GM12864 (cell line): ENCODE measurements around the gene CHCHD6.

Source experiments
- DNase-seq: peaks from one replicate; pipeline ENCODE4 v3.0.0-alpha.2; 2011; ENCODE audit warnings: low read depth
- H3K4me3 ChIP-seq: 2 replicates; pipeline ENCODE4 v1.5.1; 2011; ENCODE audit warnings: mild to moderate bottlenecking, low read depth, low read length, control low read depth
- TF ChIP-seq, protein P1 (sequence below): IDR thresholded peaks from 2 replicates; pipeline ENCODE4 v1.5.1; 2011; ENCODE audit warnings: low read depth, mild to moderate bottlenecking, moderate library complexity, low read length, control low read depth, inconsistent platforms; ENCODE audit errors: missing control alignments

The CHCHD6 gene

GRCh38 chr3:126659915-126660886, 43.8 kb upstream of the CHCHD6 start:
- TF ChIP-seq, protein P1, sequence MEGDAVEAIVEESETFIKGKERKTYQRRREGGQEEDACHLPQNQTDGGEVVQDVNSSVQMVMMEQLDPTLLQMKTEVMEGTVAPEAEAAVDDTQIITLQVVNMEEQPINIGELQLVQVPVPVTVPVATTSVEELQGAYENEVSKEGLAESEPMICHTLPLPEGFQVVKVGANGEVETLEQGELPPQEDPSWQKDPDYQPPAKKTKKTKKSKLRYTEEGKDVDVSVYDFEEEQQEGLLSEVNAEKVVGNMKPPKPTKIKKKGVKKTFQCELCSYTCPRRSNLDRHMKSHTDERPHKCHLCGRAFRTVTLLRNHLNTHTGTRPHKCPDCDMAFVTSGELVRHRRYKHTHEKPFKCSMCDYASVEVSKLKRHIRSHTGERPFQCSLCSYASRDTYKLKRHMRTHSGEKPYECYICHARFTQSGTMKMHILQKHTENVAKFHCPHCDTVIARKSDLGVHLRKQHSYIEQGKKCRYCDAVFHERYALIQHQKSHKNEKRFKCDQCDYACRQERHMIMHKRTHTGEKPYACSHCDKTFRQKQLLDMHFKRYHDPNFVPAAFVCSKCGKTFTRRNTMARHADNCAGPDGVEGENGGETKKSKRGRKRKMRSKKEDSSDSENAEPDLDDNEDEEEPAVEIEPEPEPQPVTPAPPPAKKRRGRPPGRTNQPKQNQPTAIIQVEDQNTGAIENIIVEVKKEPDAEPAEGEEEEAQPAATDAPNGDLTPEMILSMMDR = peak; percentile 34
- H3K4me3 ChIP-seq = no peak overlapping the region
- DNase-seq = no peak

DNA sequence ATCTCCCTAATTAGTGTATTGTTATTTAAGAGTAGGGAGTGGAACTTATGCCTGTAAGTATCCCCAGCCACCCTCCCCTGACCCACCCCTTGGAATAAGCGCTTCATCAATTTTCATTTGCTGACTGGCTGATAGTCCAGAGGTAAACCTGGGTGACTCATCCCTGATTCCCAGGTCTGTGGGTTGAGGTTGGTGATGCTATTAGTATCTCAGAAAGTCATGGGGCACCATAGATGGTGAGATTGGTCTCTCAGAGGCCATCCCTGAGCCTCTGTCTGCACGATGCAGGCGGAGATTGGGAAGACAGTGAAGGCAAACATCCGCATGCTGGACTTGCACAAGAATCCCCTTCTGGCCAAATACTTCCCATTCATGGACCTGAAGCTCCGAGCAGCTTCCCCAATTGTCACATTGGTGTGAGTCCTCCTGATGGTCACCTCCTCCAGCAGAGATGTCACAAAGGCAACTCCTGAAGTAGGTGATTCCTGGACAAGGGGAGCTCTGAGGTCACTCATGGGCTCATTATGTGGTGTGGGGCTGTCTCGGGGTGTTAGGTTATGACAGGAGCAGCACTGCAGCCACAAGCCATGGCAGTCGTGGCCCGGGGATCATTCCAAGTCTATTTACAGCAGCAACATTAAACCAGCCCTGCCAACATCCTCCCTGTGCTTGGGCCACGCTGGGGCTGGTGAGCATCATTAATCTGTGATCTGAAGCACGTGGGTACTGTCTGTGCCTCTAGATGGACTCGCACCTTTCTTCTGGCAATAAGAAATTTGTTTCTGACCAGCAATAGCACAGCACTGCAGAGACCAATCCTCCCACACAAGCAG, 42.3 kb upstream of the CHCHD6 start:
- TF ChIP-seq, protein P1 = no peak
- no peak overlapping the region for H3K4me3 ChIP-seq

GRCh38 chr3:126663257-126663656, 40.8 kb upstream of the CHCHD6 start:
- H3K4me3 ChIP-seq = no peak overlapping the region
- no peak for DNase-seq
- TF ChIP-seq, protein P1 = no peak

More for the DNA sequence above, 42.3 kb upstream of the CHCHD6 start:
- no peak for DNase-seq

DNA sequence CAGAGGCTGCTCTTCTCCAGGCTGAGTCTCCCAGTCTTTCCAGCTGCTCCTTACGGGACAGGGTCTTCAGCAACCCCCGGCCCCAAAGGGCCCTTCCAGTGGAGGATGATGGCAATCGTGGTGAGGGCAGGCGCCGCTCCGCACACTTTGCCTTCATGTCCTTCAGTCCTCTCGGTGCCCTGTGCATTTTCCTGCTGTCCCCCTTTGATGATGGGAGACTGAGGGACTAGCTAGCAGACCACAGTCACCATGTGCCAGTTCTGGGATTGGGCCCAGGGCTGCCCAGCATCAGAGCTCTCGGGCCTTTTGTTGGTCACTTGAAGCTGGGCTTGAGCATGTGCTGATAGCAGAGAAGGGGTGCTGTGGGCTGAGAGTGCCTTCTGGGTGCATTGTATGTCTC, 40.3 kb upstream of the CHCHD6 start:
- no peak overlapping the region for H3K4me3 ChIP-seq
- TF ChIP-seq, protein P1 = no peak
- DNase-seq = no peak

DNA sequence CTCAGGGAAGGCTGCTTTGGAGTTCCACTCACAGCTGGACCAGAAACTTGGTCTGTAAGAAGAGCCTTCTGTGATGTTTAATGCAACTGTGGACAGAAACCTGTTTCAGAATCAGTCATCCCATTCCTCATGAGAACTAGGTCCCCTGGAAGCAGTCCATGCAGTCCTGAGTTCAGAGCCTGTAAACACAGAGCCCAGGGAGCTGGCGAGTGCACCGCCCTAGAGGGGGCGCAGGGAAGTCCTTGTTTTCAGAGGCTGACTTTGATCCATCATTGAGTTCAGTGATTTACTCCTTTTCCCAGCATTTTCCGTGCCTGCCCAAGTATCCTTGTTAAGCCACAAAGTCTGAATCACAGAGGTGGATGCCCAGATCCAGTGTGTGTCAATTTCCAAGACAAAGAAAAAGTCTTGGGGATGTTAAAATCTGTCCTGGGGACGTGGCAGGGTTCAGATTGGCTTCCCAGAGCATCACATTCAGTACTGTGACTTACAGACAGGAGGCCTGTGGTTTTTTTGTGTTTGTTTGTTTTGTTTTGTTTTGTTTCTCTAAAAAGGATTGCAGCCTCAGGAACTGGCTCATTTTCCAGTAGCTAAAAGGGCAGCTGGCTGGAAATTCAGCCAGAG, 39.3 kb upstream of the CHCHD6 start:
- TF ChIP-seq, protein P1 = peak; percentile 5
- DNase-seq = no peak
- no peak overlapping the region for H3K4me3 ChIP-seq

GRCh38 chr3:126665221-126665936, 38.7 kb upstream of the CHCHD6 start:
- no peak for DNase-seq
- no peak overlapping the region for H3K4me3 ChIP-seq
- TF ChIP-seq, protein P1 = no peak
